HPDE6-E6E7 (cell line): ENCODE measurements around the gene SARS1.
"Not testable (repeated sequence)": the region's sequence is repeated elsewhere in the genome, so short reads cannot be mapped to it uniquely, and the experiment has no call there.

Source experiments
- DNase-seq: peaks from one replicate; pipeline ENCODE4 v3.0.0; 2011; ENCODE audit warnings: missing footprints; ENCODE audit errors: extremely low spot score

Gene SARS1, protein sequence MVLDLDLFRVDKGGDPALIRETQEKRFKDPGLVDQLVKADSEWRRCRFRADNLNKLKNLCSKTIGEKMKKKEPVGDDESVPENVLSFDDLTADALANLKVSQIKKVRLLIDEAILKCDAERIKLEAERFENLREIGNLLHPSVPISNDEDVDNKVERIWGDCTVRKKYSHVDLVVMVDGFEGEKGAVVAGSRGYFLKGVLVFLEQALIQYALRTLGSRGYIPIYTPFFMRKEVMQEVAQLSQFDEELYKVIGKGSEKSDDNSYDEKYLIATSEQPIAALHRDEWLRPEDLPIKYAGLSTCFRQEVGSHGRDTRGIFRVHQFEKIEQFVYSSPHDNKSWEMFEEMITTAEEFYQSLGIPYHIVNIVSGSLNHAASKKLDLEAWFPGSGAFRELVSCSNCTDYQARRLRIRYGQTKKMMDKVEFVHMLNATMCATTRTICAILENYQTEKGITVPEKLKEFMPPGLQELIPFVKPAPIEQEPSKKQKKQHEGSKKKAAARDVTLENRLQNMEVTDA

DNA sequence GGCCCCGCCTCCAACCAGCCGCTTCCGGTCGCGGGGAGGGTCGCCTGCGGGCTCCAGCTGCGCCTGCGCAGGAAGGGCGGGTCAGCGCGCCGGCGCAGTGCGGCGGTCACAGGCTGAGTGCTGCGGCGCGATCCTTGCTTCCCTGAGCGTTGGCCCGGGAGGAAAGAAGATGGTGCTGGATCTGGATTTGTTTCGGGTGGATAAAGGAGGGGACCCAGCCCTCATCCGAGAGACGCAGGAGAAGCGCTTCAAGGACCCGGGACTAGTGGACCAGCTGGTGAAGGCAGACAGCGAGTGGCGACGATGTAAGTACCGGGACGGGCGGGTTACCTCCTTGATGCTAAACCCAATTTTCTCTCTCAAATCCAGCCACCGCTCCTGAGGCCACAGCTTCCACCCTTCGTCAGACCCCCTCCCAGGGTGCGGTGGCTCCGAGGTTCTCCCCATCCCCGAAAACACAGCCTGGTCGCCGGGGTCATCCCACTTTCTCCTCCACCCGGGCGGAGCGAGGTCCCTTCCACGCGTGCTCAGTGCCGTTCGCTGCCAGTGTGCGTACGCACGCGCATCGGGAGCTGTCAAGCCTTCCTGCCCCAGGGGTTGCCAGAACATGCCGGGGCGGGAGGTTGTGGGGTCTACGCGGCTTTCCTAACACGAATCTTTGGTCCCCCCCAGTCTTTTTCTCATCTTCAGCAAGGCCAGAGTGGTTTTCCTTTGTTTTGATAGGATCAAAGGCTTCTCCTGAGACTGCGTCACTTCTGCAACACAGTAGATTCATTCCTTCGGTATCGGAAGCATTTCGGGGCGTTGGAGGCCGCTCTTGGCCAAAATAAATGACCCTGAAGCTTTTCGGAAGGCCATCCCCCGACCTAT is at the start of gene SARS1:
Gene SARS1, plus strand, starts transcription at position 95 of the 870 bp plus-strand sequence. Its CDS starts 75 bp downstream, at position 170.
- peak; percentile 90 for DNase-seq

DNA sequence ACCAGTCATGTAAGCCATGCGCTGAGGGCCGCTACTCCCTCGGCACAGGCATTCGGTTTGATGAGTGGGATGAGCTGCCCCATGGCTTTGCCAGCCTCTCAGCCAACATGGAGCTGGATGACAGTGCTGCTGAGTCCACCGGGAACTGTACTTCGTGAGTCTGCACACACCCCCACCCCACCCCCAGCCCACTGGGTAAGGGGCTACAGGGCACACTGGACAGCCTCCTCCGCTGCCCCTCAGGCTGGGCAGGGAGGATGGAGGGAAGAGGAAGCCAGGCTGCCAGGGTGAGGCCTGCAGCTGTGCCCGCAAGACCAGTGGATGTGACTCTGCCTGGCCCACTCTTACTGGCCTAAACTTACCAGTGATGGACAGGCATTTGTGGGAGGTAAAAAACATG is 49.2 kb upstream of the SARS1 start:
- no peak for DNase-seq

DNA sequence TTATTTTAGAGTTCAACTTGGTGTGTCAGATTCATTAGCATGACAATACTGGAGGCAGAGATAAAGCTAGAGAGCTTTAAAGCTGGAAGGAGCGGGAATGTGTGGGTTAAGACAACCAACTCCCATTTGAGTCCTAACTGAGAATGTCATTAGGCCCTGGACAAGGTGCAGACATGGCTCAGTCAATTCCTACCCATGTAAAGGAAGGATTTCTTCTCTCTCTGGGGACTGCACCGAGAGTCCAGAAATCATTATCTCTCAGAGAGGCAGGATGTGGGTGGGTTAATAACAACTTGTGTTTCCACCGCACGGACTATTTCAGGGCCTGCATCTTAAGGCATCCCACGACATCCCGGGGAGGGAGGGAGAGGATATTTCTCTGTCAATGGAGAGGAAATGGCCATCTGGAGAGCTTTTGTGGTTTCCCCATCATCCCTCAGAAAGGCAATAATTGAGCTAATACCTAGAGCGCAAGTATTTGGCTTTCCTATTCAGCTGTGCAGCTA is 46.7 kb upstream of the SARS1 start:
- no peak for DNase-seq

DNA sequence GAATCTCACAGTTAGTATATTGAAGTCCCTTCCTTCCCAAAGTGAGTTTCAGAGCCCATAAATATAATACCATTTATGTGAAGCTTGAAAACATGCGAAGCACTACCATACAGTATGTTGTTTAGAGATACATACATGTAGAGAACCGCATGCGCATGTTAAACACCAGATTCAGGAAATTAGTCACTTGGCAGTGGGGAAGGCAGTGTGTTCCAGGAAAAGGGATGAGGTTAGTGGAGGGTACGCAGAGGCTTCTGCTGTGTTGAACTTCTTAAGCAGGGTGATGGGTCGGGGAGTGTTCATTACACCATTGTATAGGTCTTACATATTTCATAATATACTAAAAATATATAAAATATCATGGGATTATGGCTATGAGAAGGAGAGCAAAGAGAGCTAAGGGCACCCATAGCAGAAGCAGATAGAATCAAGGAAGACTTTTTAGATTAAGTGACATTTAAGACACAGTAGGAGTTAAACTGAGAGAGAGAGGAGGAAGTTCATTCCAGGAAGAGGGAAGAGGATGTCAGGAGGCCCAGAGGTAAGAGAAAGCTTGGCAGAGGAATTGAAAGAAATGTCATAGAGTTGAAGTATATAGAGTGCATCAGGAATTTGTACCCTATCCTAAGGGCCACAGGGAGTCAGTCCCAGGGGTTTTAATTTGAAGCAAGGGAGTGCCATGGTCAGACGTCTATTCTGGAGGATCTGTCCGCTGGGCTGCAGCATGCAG is 43.5 kb upstream of the SARS1 start:
- DNase-seq: no peak

DNA sequence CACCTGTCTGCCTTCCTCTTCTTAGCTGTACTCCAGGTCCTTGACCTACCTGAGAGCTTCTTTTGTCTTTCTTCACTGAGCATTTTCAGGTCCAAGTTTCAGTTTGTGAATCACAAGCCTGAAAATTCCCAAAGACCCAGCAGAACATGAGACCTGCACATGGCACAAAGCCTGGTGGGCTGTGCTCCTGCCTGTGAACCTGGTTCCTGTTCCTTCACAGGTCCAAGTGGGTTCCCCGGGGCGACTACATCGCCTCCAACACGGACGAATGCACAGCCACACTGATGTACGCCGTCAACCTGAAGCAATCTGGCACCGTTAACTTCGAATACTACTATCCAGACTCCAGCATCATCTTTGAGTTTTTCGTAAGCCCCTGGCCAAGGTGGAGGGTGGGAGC is 42.1 kb upstream of the SARS1 start:
- no peak for DNase-seq

DNA sequence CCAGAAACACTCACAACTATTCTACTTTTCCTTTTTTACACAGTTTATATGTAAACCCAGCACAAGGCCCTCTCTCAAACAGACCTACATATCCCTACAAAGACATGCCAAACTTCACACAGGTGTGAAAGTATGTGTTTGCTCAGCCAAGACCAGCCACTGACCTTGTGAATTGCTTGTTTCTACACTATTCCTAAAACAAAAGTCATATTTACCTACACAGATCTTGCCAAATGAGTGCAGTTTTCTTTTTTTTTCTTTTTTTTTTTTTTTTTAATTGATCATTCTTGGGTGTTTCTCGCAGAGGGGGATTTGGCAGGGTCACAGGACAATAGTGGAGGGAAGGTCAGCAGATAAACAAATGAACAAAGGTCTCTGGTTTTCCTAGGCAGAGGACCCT is 37.4 kb upstream of the SARS1 start:
- not testable (repeated sequence) for DNase-seq

DNA sequence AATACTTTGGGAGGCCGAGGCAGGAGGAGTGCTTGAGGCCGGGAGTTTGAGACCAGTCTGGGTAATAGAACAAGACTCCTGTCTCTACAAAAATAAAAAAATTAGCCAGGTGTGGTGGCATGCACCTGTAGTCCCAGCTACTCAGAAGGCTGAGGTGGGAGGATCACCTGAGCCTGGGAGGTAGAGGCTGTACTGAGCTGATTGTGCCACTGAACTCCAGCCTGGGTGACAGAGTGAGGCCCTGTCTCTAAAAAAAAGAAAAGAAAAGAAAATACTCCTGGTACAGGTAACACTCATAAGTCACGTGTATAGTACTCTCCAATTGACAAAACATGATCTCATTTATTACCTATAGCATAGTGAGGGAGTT is 33.0 kb upstream of the SARS1 start:
- DNase-seq: not testable (repeated sequence)

DNA sequence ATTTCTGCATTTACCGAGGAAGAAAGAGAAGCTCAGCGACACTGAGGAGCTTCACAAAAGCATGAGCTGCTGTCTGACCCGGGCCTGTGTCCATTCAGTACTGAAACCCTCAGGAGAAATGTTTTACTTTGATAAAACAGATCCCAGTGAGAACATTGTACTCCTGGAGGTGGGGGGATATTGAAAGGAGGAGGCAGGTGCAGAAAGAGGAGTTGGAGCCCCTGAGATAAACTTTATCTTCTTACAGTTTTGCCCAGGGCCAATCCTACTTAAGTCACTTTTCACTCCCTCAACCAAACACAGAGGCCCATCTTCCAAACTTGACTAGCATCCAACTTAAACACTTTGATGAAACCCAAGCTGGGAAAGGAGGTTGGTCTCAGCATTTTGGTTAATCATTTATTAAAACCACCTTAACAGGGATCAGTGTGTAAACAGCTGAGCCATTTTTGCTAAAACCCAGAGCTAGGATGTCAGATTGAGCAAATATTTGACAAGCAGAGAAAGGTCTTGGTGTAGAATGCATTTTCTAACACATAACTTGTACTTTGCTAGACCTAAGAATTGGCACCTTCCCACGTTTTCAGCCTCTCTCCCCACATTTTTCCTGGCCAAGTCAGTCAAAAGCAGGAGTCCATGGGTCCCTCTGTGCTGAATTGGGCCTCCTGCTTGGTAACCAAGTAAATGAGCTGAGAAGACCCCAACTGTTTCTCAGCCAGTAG is 32.5 kb upstream of the SARS1 start:
- no peak for DNase-seq

DNA sequence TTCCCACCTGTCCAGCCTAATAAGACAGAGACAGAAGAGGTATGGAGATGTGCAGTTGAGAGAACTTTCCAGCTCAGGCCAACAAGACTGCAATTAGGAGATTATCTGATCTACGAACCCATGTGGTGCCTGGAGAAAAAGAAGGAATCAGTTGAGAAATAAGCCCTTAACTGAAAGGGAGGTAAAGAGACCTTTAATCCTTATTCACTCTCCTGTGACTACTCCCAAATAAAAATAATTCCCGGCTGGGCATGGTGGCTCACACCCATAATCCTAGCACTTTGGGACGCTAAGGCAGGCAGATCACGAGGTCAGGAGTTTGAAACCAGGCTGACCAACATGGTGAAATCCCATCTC is 31.9 kb upstream of the SARS1 start:
- DNase-seq: no peak

DNA sequence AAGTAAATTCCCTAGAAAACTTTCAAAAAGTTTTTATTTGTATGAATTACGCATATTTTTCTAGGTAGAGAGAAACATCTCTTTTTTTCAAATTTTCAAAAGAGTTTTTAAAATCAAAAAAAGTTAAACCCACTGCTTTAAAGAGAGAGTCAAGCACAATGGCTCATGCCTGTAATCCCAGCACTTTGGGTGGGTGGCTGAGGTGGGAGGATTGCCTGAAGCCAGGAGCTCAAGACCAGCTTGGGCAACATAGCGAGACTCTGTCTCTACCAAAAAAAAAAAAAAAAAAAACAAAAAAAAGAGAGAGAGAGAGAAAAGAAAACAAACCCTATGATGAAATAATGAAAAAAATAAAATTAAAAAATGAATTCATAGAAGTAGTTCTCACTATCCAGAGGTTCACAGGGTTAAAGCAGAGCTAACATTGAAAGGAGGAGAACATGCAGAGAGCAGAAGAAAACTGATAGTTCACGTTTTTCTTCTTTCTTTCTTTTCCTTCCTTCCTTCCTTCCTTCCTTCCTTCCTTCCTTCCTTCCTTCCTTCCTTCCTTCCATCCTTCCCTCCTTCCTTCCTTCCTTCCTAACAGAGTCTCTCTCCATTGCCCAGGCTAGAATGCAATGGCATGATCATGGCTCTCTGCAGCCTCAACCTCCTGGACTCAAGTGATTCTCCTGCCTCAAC is 30.5 kb upstream of the SARS1 start:
- DNase-seq: no peak

DNA sequence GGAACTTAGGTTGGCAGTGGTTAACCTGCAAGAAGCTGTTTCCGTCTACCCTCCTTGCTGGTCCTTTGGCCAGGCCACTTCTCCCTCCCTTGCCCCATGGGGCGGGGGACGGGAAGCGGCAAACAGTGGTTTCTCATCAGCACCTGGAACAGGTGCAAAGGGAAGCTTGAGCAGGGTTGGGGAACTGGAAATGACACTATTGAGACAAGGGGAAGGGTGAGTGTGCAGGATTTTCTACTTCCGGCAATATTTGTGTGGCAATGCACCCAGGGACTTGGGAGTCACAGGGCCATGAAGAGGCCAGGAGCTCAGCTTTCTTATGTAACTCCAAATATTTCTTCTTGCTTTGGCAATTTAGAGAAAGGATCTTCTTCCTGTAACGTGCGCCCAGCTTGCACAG is 29.0 kb upstream of the SARS1 start:
- DNase-seq: no peak

DNA sequence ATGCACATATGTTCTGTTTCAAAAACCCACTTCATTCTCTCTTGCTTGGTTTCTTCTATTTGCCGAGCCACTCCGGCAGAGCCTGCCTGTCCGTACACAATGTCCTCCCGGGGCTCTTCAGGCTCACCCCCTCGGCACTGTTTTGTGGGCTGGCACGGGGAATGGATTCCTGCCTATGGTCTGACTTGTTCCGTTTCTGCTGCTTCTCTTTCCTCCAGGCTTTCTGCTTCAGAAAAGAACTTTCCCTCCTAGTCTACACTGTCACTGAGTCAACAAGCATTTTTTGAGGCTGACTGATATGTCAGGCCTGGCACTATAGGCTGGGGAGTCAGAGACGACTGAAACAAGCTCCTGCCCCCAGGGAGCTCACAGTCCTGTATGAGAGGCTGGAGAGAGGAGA is 28.4 kb upstream of the SARS1 start:
- DNase-seq: no peak

DNA sequence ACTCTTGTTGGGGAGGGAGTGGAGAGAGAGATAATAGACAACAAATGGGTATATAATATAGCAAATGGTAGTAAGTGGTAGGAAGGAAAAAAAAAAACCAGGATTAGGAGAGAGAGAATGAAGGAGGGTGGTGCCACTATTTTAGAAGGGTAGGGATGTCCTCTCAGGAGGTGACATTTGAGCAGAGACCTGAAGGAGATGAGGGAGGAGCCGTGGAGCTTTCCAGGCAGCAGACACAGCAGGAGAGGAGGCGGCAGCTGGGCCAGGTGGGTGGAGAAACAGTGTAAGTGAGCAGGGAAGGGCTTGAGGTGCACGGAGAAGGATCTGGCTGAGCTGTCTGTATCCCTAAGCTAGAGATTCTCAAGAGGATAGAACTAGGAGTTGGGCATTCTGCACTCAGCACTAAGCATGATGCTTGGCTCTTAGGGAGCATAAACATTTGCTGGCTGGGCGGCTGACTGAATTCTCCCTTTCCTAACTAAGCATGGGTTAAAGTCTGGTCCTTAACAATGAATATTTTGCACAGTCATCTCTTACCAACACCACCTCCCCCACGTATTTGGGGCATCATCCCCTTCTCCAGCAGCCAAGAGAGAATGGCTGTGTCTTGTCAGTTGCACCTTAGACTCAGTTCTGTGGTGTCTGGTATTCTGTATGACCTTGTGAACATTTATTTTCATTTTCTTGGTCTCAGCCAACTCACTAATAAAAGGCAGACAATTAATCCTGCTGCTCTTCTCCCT is 27.6 kb upstream of the SARS1 start:
- DNase-seq: no peak

DNA sequence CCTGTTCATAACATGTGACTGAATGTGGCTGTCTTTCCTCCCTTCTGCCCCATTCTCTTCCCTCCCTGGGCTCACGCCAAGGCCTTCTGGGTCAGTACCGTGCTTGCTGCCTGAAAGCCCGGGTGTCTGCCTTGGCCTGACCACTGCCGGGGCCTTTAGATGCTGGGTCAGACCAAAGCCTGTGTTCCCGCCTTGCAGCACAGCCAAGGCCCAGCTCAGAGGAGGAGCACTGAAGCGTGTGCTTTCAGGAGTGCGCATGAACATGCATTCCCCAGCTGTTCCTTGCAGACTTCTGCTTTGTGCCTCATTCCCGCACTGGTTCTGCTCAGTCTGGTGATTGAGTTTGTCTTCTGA is 27.0 kb upstream of the SARS1 start:
- DNase-seq: no peak

DNA sequence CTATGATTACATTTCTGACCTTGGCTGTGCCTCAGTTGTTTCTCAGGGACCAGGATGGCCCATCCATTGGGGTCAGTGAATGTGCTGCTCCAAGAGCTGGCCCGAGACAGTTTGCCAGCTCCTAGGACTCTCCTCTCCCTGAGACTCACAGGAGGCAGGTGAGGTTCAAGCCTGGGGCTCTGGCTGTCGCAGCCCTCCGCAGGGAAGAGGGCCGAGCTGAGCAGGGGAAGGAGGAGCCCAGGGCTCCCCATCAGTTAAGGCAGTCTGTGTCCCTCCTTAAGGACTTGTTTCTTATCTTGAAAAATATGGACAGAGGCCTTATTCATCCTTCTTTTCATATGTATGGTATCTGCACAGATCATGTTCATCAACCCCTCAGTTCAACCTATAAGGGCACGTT is 26.6 kb upstream of the SARS1 start:
- no peak for DNase-seq

DNA sequence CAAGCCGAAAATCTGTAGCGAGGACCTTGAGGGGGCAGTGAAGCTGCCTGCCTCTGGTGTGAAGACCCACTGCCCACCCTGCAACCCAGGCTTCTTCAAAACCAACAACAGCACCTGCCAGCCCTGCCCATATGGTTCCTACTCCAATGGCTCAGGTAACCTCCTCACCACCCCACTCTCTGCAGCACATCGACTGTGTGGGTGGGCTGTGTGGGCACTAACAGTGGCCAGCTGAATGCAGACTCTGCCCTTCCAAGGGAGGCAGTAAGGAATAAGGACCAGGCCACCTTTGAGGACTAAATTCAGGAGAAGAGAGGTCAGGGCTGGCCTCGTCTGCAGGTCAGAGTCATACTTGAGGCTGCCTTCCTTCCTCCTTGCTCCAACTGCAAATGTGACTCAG is 25.5 kb upstream of the SARS1 start:
- no peak for DNase-seq

DNA sequence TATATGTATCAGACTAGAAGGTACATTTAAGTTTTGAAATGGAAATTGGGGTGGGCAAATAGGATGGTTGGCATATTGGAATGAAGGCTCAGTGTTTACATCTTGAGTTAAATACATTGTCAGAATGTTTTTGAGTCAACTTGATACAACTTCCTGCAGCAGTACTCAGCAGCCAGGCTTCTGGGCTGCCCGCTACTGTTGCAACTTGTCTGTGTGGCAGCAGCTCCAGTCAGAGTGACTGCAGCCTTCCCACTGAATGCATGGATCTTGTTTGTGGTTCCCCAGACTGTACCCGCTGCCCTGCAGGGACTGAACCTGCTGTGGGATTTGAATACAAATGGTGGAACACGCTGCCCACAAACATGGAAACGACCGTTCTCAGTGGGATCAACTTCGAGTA is 24.9 kb upstream of the SARS1 start:
- no peak for DNase-seq

DNA sequence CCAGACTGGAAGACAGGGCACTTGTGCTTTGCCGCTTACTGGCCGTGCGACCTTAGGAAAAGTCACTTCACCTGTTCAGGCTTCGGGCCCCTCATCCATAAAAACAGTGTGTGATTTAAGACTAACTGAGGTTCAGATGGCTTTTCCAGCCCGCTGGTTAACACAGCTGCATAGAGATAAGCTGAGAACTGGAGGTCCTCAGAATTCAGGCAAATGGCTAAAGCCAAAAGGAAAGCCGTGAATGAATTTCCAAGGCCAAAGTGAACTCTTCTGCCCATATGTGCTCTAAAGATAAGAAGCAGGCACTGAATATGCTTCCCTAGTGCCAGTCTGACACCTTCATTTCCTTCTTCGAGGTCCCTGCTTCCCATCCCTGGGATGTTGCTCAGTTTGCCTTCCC is 23.5 kb upstream of the SARS1 start:
- no peak for DNase-seq

DNA sequence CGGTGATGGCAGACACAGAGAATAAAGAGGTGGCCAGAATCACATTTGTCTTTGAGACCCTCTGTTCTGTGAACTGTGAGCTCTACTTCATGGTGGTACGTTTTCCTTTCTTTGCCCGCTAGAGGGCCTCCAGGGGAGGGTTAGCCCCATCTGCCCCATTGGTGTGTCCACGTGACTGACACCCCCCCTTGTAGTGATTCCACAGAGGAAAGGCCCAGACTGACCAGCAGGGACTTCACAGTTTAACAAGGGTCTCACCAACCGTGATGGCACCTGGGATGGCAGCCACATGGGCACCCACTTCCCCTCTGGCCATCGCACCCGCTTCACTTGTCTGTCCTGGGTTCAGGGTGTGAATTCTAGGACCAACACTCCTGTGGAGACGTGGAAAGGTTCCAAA is 22.3 kb upstream of the SARS1 start:
- no peak for DNase-seq

DNA sequence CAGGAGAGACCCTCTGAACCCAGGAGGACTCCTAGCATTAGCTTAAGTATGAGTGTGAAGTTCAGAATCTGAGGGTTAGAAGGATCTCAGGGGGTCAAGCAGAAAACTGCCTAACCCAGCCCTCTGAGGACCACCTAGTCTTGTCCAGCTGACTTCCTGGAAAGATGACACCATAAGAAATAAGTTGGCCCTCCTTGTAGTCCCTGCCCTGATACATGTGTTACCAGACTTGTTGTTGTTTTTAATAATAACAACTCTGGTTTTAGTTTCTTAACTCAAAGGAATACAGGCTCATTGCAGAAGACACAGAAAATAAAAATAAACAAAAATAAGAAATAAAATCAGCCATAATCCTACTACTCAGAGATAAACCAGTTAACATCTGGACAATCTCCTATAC is 21.8 kb upstream of the SARS1 start:
- no peak for DNase-seq
